B cell (primary cell): ENCODE results near the gene SYNGR3. TPM values are rescaled to one million over a fixed set of nuclear protein-coding genes. Genes with fewer than 3 reads are reported as not detected.

Experiments
- ATAC-seq: fragments of 200-7000 bp; cut with Tn5 transposase; one replicate; pipeline ENCODE4 v1.10.0; 2021; ENCODE audit warnings: low read depth, mild to moderate bottlenecking, moderate number of reproducible peaks, moderate library complexity
- CTCF ChIA-PET: fragments of 350-600 bp; sonication (Branson Sonifier 250); formaldehyde crosslinking; loops from one replicate; lab custom pipeline; 2021; ENCODE audit warnings: antibody characterized with exemption, inconsistent platforms; lab: Charles Lee
- POLR2A ChIA-PET: fragments of 350-600 bp; sonication (Branson Sonifier 250); formaldehyde crosslinking; loops from one replicate; lab custom pipeline; 2021; ENCODE audit warnings: antibody characterized with exemption; lab: Charles Lee
- DNase-seq: peaks from one replicate; pipeline ENCODE4 v3.0.0; 2013
- H2AFZ ChIP-seq: 2 replicates; pipeline ENCODE4 v1.6.1; 2012; ENCODE audit warnings: mild to moderate bottlenecking, low read depth, low read length; ENCODE audit not compliant: insufficient read depth, poor library complexity, severe bottlenecking
- H3K27ac ChIP-seq, 2 donors: 1 replicate in 1 of 2; 2 replicates in 1 of 2; pipeline ENCODE4 v1.5.1; 2012 to 2013; ENCODE audit warnings: low read length in 2 of 2, mild to moderate bottlenecking in 2 of 2, moderate library complexity in 1 of 2
- H3K27me3 ChIP-seq, 4 experiments: fragments of 200-600 bp in 1 of 4; sonication (generic) in 1 of 4; replicated peaks in 1 of 4; 1 replicate in 2 of 4; 2 replicates in 2 of 4; pipeline versions ENCODE4 v1.6.1 to v1.7.0; 2013 to 2016; ENCODE audit warnings: low read length in 3 of 4, mild to moderate bottlenecking in 2 of 4, mixed read lengths in 1 of 4, moderate library complexity in 1 of 4; ENCODE audit not compliant: insufficient read depth in 4 of 4, control insufficient read depth in 3 of 4; ENCODE audit errors: control extremely low read depth in 1 of 4
- H3K36me3 ChIP-seq, 2 experiments: replicated peaks in 1 of 2; 1 replicate in 1 of 2; 2 replicates in 1 of 2; pipeline versions ENCODE4 v1.6.1 to v1.7.1; 2013; ENCODE audit warnings: low read length in 1 of 2; ENCODE audit not compliant: insufficient read depth in 2 of 2, control insufficient read depth in 1 of 2; ENCODE audit errors: control extremely low read depth in 1 of 2, extremely low read depth in 1 of 2
- H3K4me1 ChIP-seq, 2 donors: fragments of 200-600 bp in 1 of 2; sonication (generic) in 1 of 2; 1 replicate in 1 of 2; 2 replicates in 1 of 2; pipeline versions ENCODE4 v1.5.1 to v1.6.1; 2013 to 2017; ENCODE audit warnings: low read length in 2 of 2; ENCODE audit not compliant: control insufficient read depth in 2 of 2, insufficient read depth in 2 of 2
- H3K4me2 ChIP-seq: replicated peaks from 2 replicates; pipeline ENCODE3; 2012; ENCODE audit warnings: mild to moderate bottlenecking, low read depth, low read length; ENCODE audit not compliant: poor library complexity, severe bottlenecking
- H3K4me3 ChIP-seq, 5 experiments: fragments of 200-600 bp in 1 of 5; sonication (generic) in 1 of 5; 1 replicate in 3 of 5; 2 replicates in 2 of 5; pipeline versions ENCODE4 v1.5.1 to v1.7.0; 2011 to 2016; ENCODE audit warnings: low read length in 4 of 5, mild to moderate bottlenecking in 4 of 5, low read depth in 2 of 5, control low read depth in 1 of 5, moderate library complexity in 1 of 5; ENCODE audit not compliant: insufficient read depth in 1 of 5; ENCODE audit errors: control extremely low read depth in 1 of 5, extremely low read depth in 1 of 5
- H3K79me2 ChIP-seq: fragments of 200-600 bp; sonication (generic); one replicate; pipeline ENCODE4 v1.6.0; 2016; ENCODE audit warnings: low read length; ENCODE audit not compliant: control insufficient read depth, insufficient read depth
- H3K9ac ChIP-seq: fragments of 200-600 bp; sonication (generic); 2 replicates; pipeline ENCODE4 v1.6.1; 2017; ENCODE audit warnings: mild to moderate bottlenecking, low read length, moderate library complexity
- H3K9me3 ChIP-seq, 3 donors: one replicate each; pipeline versions ENCODE4 v1.6.1 to v1.7.1; 2013; ENCODE audit warnings: low read length in 2 of 3; ENCODE audit not compliant: control insufficient read depth in 2 of 3, insufficient read depth in 1 of 3; ENCODE audit errors: control extremely low read depth in 1 of 3
- H4K20me1 ChIP-seq: 2 replicates; pipeline ENCODE4 v1.6.0; 2012; ENCODE audit warnings: mild to moderate bottlenecking, low read length; ENCODE audit not compliant: insufficient read depth, control insufficient read depth, poor library complexity, severe bottlenecking
- H3K27ac Mint-ChIP-seq: one replicate; pipeline ENCODE4 v1.8.0; 2021; ENCODE audit warnings: mixed read lengths
- H3K27me3 Mint-ChIP-seq: one replicate; pipeline ENCODE4 v1.8.0; 2021; ENCODE audit warnings: mixed read lengths
- H3K4me1 Mint-ChIP-seq: one replicate; pipeline ENCODE4 v1.8.0; 2021; ENCODE audit warnings: mixed read lengths
- H3K4me3 Mint-ChIP-seq: one replicate; pipeline ENCODE4 v1.8.0; 2021; ENCODE audit warnings: mixed read lengths
- H3K9me3 Mint-ChIP-seq: one replicate; pipeline ENCODE4 v1.8.0; 2022; ENCODE audit warnings: mixed read lengths; ENCODE audit not compliant: insufficient read depth
- EZH2 ChIP-seq: IDR thresholded peaks from 2 replicates; pipeline ENCODE4 v1.6.1; 2012; ENCODE audit warnings: borderline replicate concordance, low read depth, mild to moderate bottlenecking, moderate library complexity, low read length; ENCODE audit not compliant: insufficient read depth, poor library complexity, severe bottlenecking
- WGBS: methylation state at CpG from one replicate; pipeline ENCODE4 v1.1.5; 2013; ENCODE audit warnings: missing lambda C conversion rate; ENCODE audit not compliant: insufficient coverage; 5-methylcytosine and 5-hydroxymethylcytosine counted together
- intact Hi-C: fragments of 100-400 bp; cut with micrococcal nuclease; formaldehyde crosslinking; loops from one replicate; pipeline ENCODE4 v1.10.0; 2022
- polyA plus RNA-seq: library from polyadenylated mRNA; depleted of rRNA; stranded (reverse); fragments of >200 nt; gene quantifications from 2 replicates; pipeline ENCODE4 v1.2.3, GENCODE V29; 2012
- total RNA-seq, 2 donors: library from RNA; stranded (reverse); fragments of 120-200 nt in 1 of 2; gene quantifications; 1 replicate in 1 of 2; 2 replicates in 1 of 2; pipeline versions ENCODE4 v1.2.3 to v1.2.4, GENCODE V29; 2013 to 2022
- TF ChIP-seq, protein P1 (sequence below): fragments of 200-600 bp; IDR thresholded peaks from one replicate; pipeline ENCODE4 v1.8.0; 2022; ENCODE audit warnings: antibody characterized with exemption, mild to moderate bottlenecking

Gene SYNGR3
- total and polyA plus RNA-seq, 2 donors (not counting 1 experiment from before 2014, with no cell fraction given), result 19.5 to 19.8 TPM

DNA sequence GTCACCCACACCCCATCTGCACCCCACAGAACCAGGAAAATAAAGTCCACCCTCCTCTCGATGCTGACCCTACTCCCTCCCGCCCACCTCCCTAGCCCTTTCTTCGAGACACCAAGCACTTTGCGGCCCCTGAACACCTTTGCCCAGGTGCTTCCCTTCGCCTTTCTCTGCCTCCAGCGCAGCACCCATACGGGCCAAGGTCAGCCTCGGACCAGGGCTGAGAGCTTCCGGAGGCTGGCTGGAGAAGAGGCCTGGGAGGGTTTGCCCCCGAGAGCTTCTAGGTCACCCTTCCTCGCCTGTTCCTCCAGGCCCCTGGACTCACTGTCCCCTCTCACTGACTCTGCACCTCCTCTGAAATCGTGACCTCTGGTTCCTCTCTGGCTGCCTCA is 34.3 kb downstream of the SYNGR3 start:
- Histone ChIP-seq H3K79me2 (no peaks in the 10 kb centered on the region), H3K27ac (no peak overlapping the region), H3K4me2 (no peak overlapping the region), H3K9ac (no peak overlapping the region), H2AFZ (no peak overlapping the region), H3K4me1 (peaks cover 34 to 41% of the 10 kb centered on the region in 2 donors), H4K20me1 (no peaks in the 10 kb centered on the region), H3K9me3 (no peaks in the 10 kb centered on the region), H3K27me3 (peaks cover 0 to 63% (median 26%) of the 10 kb centered on the region in 4 experiments), H3K4me3 (no peak overlapping the region), H3K36me3 (no peaks in the 10 kb centered on the region)
- H3K27me3 Mint-ChIP-seq, result peaks cover 24% of the 10 kb centered on the region
- H3K27ac Mint-ChIP-seq, result peak overlapping the region; percentile 61
- intact Hi-C loops, result loop anchor here (10.0 kb wide), 2 partner anchors 231 to 481 kb away; partner anchors contain the start of gene ECI1
- DNase-seq, result no peak
- WGBS, result 95% methylated on average over 12 of the region's 12 CpGs
- POLR2A ChIA-PET, result no interaction called here
- peak overlapping the region; percentile 55 for H3K4me3 Mint-ChIP-seq
- H3K4me1 Mint-ChIP-seq, result peaks cover 19% of the 10 kb centered on the region
- no peak for ATAC-seq
- CTCF ChIA-PET, result interaction anchor here (1.0 to 4.7 kb wide), 4 partner anchors 24 to 130 kb away, joined by 3 to 35 read pairs (median 15); partner anchors contain the start of genes NTHL1, RAB26, TRAF7 and TSC2
- TF ChIP-seq EZH2, result no peak
- TF ChIP-seq, protein P1, sequence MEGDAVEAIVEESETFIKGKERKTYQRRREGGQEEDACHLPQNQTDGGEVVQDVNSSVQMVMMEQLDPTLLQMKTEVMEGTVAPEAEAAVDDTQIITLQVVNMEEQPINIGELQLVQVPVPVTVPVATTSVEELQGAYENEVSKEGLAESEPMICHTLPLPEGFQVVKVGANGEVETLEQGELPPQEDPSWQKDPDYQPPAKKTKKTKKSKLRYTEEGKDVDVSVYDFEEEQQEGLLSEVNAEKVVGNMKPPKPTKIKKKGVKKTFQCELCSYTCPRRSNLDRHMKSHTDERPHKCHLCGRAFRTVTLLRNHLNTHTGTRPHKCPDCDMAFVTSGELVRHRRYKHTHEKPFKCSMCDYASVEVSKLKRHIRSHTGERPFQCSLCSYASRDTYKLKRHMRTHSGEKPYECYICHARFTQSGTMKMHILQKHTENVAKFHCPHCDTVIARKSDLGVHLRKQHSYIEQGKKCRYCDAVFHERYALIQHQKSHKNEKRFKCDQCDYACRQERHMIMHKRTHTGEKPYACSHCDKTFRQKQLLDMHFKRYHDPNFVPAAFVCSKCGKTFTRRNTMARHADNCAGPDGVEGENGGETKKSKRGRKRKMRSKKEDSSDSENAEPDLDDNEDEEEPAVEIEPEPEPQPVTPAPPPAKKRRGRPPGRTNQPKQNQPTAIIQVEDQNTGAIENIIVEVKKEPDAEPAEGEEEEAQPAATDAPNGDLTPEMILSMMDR, result no peak
- no peaks in the 10 kb centered on the region for H3K9me3 Mint-ChIP-seq

DNA sequence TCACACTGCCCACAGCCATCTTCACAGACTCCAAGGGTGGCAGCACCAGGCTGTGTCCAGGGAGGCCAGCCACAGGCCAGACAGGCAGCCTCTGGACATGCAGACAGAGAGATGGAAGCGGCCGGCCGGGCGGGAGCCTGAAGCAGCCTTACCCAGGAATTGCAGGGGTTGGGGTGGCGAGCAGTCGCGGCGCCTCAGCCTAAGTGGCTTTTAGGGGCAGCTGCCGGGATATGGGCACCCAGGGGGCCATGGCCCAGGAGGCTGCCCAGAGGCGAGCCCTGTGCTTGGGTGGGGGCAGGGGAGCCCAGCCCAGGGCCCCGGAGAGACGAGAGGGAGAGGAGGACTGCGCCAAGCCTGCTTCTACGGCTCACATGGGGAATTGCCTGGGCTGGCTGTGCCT is 35.5 kb downstream of the SYNGR3 start:
- no peak for DNase-seq
- H3K4me1 ChIP-seq, result peaks cover 28 to 30% of the 10 kb centered on the region in 2 donors

More for the DNA sequence above, 35.5 kb downstream of the SYNGR3 start:
- H3K27ac Mint-ChIP-seq, result no peak overlapping the region
- Histone ChIP-seq H3K36me3 (no peaks in the 10 kb centered on the region), H3K27ac (no peak overlapping the region), H3K9ac (no peak overlapping the region), H2AFZ (no peak overlapping the region), H3K27me3 (peaks cover 0 to 56% (median 22%) of the 10 kb centered on the region in 4 experiments), H3K4me2 (no peak overlapping the region), H4K20me1 (no peaks in the 10 kb centered on the region), H3K4me3 (no peak overlapping the region), H3K79me2 (no peaks in the 10 kb centered on the region), H3K9me3 (no peaks in the 10 kb centered on the region)
- peak overlapping the region; percentile 56 for H3K4me3 Mint-ChIP-seq
- H3K9me3 Mint-ChIP-seq, result no peaks in the 10 kb centered on the region
- TF ChIP-seq EZH2, result no peak
- TF ChIP-seq, protein P1, result no peak
- peaks cover 19% of the 10 kb centered on the region for H3K4me1 Mint-ChIP-seq
- WGBS, result 100% methylated on average over 14 of the region's 14 CpGs
- ChIA-PET CTCF (interaction anchor here (2.7 to 4.7 kb wide), 2 partner anchors 115 to 129 kb away, joined by 24 to 35 read pairs; partner anchors contain the start of gene TRAF7), POLR2A (no interaction called here)
- H3K27me3 Mint-ChIP-seq, result peaks cover 21% of the 10 kb centered on the region
- intact Hi-C loops, result loop anchor here (10.0 kb wide), 2 partner anchors 230 to 480 kb away; partner anchors contain the start of gene ECI1
- no peak for ATAC-seq
